SK-N-SH (cell line): ENCODE data around the gene GASK1A. TPM values are rescaled to one million over a fixed set of nuclear protein-coding genes. Genes with fewer than 3 reads are reported as not detected.

Experiments used
- CTCF ChIA-PET: fragments of 300-600, 350-600 bp; formaldehyde crosslinking; extraction: SDS; loops from one replicate; lab custom pipeline; 2021; lab: Yijun Ruan, JAX
- POLR2A ChIA-PET: fragments of 350-600 bp; sonication (Branson Sonifier 250); formaldehyde crosslinking; extraction: SDS; loops from one replicate; lab custom pipeline; 2020; ENCODE audit warnings: antibody characterized with exemption, inconsistent platforms; lab: Yijun Ruan, JAX
- DNase-seq: peaks from one replicate; pipeline ENCODE4 v3.0.0; 2012
- H2AFZ ChIP-seq: fragments of 200-600 bp; sonication (generic); 2 replicates; pipeline ENCODE4 v1.8.1; 2016; ENCODE audit warnings: antibody characterized with exemption, mild to moderate bottlenecking, low read depth
- H3F3A ChIP-seq: fragments of 200-600 bp; sonication (generic); replicated peaks from 2 replicates; pipeline ENCODE3; 2016; ENCODE audit warnings: antibody characterized with exemption, mild to moderate bottlenecking; ENCODE audit not compliant: insufficient read depth
- H3K27ac ChIP-seq, 2 experiments: fragments of 200-500 bp in 1 of 2; fragments of 200-600 bp in 1 of 2; sonication (Bioruptor generic) in 1 of 2; sonication (generic), shearing (Covaris generic) in 1 of 2; 2 replicates each; pipeline versions ENCODE4 v1.5.1 to v1.6.1; 2014 to 2016; ENCODE audit warnings: low read depth in 2 of 2, inconsistent platforms in 1 of 2, low read length in 1 of 2, mild to moderate bottlenecking in 1 of 2, mixed read lengths in 1 of 2
- H3K27me3 ChIP-seq: fragments of 200-600 bp; sonication (generic), shearing (Covaris generic); 2 replicates; pipeline ENCODE4 v1.6.1; 2016; ENCODE audit warnings: mixed run types; ENCODE audit not compliant: insufficient read depth
- H3K36me3 ChIP-seq, 2 experiments: fragments of 200-500 bp in 1 of 2; fragments of 200-600 bp in 1 of 2; sonication (Bioruptor generic) in 1 of 2; sonication (generic) in 1 of 2; replicated peaks in 1 of 2; 2 replicates each; pipeline versions ENCODE3 to v1.5.1; 2014 to 2016; ENCODE audit warnings: low read length in 1 of 2, mild to moderate bottlenecking in 1 of 2; ENCODE audit not compliant: insufficient read depth in 2 of 2, control insufficient read depth in 1 of 2
- H3K4me1 ChIP-seq, 2 experiments: fragments of 200-500 bp in 1 of 2; fragments of 200-600 bp in 1 of 2; sonication (Bioruptor generic) in 1 of 2; sonication (generic), shearing (Covaris generic) in 1 of 2; 2 replicates each; pipeline versions ENCODE4 v1.5.1 to v1.6.1; 2014 to 2016; ENCODE audit warnings: low read depth in 1 of 2, low read length in 1 of 2, mixed run types in 1 of 2; ENCODE audit not compliant: insufficient read depth in 2 of 2, control insufficient read depth in 1 of 2
- H3K4me2 ChIP-seq: fragments of 200-600 bp; sonication (generic), shearing (Covaris generic); 2 replicates; pipeline ENCODE4 v1.6.1; 2017; ENCODE audit warnings: mixed run types
- H3K4me3 ChIP-seq, 2 experiments: fragments of 200-500 bp in 1 of 2; fragments of 200-600 bp in 1 of 2; sonication (Bioruptor generic) in 1 of 2; sonication (generic), shearing (Covaris generic) in 1 of 2; 2 replicates each; pipeline versions ENCODE4 v1.5.1 to v1.8.1; 2014 to 2016; ENCODE audit warnings: low read depth in 2 of 2, inconsistent platforms in 1 of 2, low read length in 1 of 2, mild to moderate bottlenecking in 1 of 2, mixed read lengths in 1 of 2, moderate library complexity in 1 of 2
- H3K79me2 ChIP-seq: fragments of 200-600 bp; sonication (generic); 2 replicates; pipeline ENCODE4 v1.8.1; 2017; ENCODE audit warnings: mild to moderate bottlenecking; ENCODE audit not compliant: insufficient read depth
- H3K9ac ChIP-seq: fragments of 200-600 bp; sonication (generic); 2 replicates; pipeline ENCODE4 v1.6.1; 2017; ENCODE audit warnings: mixed run types
- H3K9me2 ChIP-seq: fragments of 200-600 bp; sonication (generic); 2 replicates; pipeline ENCODE4 v1.6.1; 2017; ENCODE audit warnings: mixed run types
- H3K9me3 ChIP-seq: fragments of 200-600 bp; sonication (generic); 2 replicates; pipeline ENCODE4 v1.6.1; 2017; ENCODE audit warnings: mixed run types, mild to moderate bottlenecking, moderate library complexity
- H4K20me1 ChIP-seq: fragments of 200-600 bp; sonication (generic); 2 replicates; pipeline ENCODE4 v1.6.1; 2017; ENCODE audit warnings: mild to moderate bottlenecking, mixed run types; ENCODE audit not compliant: insufficient read depth
- CHD2 ChIP-seq: fragments of 150-350 bp; IDR thresholded peaks from 2 replicates; pipeline ENCODE4 v1.6.1; 2018; ENCODE audit warnings: low read length; ENCODE audit not compliant: partially characterized antibody
- ELF1 ChIP-seq: IDR thresholded peaks from 2 replicates; pipeline ENCODE4 v1.4.0; 2012
- EP300 ChIP-seq, 2 experiments: IDR thresholded peaks; 2 replicates each; pipeline versions ENCODE4 v1.4.0 to v1.6.1; 2012; ENCODE audit warnings: borderline replicate concordance in 1 of 2, low read depth in 1 of 2, low read length in 1 of 2
- FOXJ3 ChIP-seq: sonication (generic); formaldehyde crosslinking; IDR thresholded peaks from 2 replicates; pipeline ENCODE4 v1.5.1; 2020; ENCODE audit warnings: mild to moderate bottlenecking, missing genetic modification reagents
- FOXM1 ChIP-seq: IDR thresholded peaks from 2 replicates; pipeline ENCODE4 v1.4.0; 2012; ENCODE audit warnings: low read depth, mild to moderate bottlenecking
- GABPA ChIP-seq: IDR thresholded peaks from 2 replicates; pipeline ENCODE4 v1.4.0; 2012; ENCODE audit warnings: low read depth, mild to moderate bottlenecking
- GATA2 ChIP-seq: sonication (generic); formaldehyde crosslinking; IDR thresholded peaks from 2 replicates; pipeline ENCODE4 v1.5.0; 2020; ENCODE audit warnings: mild to moderate bottlenecking, missing genetic modification reagents
- JUND ChIP-seq: IDR thresholded peaks from 2 replicates; pipeline ENCODE4 v1.4.0; 2012
- MEF2A ChIP-seq: IDR thresholded peaks from 2 replicates; pipeline ENCODE4 v1.4.0; 2012; ENCODE audit warnings: low read depth, borderline replicate concordance
- MXI1 ChIP-seq: IDR thresholded peaks from 2 replicates; pipeline ENCODE4 v1.6.1; 2012; ENCODE audit warnings: mild to moderate bottlenecking, low read depth, low read length, improper control_type of control experiment
- NFIC ChIP-seq: IDR thresholded peaks from 2 replicates; pipeline ENCODE4 v1.4.0; 2012; ENCODE audit warnings: borderline replicate concordance
- POLR2AphosphoS5 ChIP-seq: IDR thresholded peaks from 2 replicates; pipeline ENCODE4 v1.6.1; 2012; ENCODE audit warnings: low read depth, low read length
- TAF1 ChIP-seq: IDR thresholded peaks from 2 replicates; pipeline ENCODE4 v1.6.1; 2012; ENCODE audit warnings: low read depth, mild to moderate bottlenecking, low read length, moderate library complexity, borderline replicate concordance
- TEAD4 ChIP-seq: IDR thresholded peaks from 2 replicates; pipeline ENCODE4 v1.4.0; 2012; ENCODE audit warnings: mild to moderate bottlenecking, borderline replicate concordance; ENCODE audit not compliant: insufficient read depth
- WGBS: methylation state at CpG from one replicate; pipeline ENCODE4 v1.1.6; 2017; ENCODE audit warnings: low lambda C conversion rate; 5-methylcytosine and 5-hydroxymethylcytosine counted together
- polyA plus RNA-seq, 3 experiments: library from polyadenylated mRNA; depleted of rRNA; stranded (reverse); fragments of >200 nt; gene quantifications; 2 replicates each; pipeline ENCODE4 v1.2.3, GENCODE V29; 2012
- TF ChIP-seq, protein P1 (sequence below): IDR thresholded peaks from 2 replicates; pipeline ENCODE4 v1.4.0; 2012; ENCODE audit warnings: low read depth, borderline replicate concordance
- TF ChIP-seq, protein P2 (sequence below): IDR thresholded peaks from 2 replicates; pipeline ENCODE4; 2012
- TF ChIP-seq, protein P3 (sequence below): IDR thresholded peaks from 2 replicates; pipeline ENCODE4 v1.6.1; 2012; ENCODE audit warnings: mild to moderate bottlenecking, low read depth, low read length, moderate library complexity
- TF ChIP-seq, protein P4 (sequence below): fragments of 200-600 bp; sonication (generic); IDR thresholded peaks from 2 replicates; pipeline ENCODE4 v1.6.1; 2017; ENCODE audit warnings: antibody characterized with exemption, mild to moderate bottlenecking, moderate library complexity

GASK1A gene
- polyA plus RNA-seq, 1 of the 3 experiments (the other 2 are of a cell fraction) = not detected

DNA sequence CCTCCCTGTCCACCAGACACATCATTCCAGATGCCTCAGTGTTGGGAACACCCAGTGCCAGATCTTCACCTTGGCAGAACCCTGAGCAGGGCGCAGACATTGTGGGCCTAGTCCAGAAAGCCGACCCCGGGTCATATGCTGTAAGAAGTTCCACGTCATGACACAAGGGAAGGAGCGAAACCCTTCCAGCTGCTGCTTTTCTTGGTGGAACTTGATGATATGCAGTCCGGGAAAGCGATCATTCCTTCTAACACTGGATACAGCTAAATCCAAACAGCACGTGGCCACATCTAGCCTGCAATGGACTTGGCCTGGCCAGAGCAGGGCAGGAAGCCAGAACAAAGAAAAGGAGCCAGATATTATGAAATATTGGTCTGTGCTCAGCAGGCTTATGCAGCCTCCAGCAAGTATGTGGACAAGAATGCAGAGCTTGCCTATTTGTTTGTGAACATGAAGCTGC lies 22.0 kb downstream of the GASK1A start:
- TF ChIP-seq TEAD4 (no peak), TAF1 (no peak), GATA2 (no peak), POLR2AphosphoS5 (no peak), MEF2A (no peak), CHD2 (no peak), EP300 (IDR thresholded peaks at IDR 0.05; ENCODE audit: borderline replicate concordance in 1 of 2, low read depth in 1 of 2, low read length in 1 of 2) (no peak), NFIC (no peak), ELF1 (no peak), MXI1 (no peak), JUND (no peak), FOXJ3 (CRISPR knock-in tag) (no peak), GABPA (no peak), FOXM1 (no peak)
- TF ChIP-seq, protein P1, sequence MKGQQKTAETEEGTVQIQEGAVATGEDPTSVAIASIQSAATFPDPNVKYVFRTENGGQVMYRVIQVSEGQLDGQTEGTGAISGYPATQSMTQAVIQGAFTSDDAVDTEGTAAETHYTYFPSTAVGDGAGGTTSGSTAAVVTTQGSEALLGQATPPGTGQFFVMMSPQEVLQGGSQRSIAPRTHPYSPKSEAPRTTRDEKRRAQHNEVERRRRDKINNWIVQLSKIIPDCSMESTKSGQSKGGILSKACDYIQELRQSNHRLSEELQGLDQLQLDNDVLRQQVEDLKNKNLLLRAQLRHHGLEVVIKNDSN = no peak
- TF ChIP-seq, protein P2, sequence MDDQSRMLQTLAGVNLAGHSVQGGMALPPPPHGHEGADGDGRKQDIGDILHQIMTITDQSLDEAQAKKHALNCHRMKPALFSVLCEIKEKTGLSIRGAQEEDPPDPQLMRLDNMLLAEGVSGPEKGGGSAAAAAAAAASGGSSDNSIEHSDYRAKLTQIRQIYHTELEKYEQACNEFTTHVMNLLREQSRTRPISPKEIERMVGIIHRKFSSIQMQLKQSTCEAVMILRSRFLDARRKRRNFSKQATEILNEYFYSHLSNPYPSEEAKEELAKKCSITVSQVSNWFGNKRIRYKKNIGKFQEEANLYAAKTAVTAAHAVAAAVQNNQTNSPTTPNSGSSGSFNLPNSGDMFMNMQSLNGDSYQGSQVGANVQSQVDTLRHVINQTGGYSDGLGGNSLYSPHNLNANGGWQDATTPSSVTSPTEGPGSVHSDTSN = no peak
- TF ChIP-seq, protein P3, sequence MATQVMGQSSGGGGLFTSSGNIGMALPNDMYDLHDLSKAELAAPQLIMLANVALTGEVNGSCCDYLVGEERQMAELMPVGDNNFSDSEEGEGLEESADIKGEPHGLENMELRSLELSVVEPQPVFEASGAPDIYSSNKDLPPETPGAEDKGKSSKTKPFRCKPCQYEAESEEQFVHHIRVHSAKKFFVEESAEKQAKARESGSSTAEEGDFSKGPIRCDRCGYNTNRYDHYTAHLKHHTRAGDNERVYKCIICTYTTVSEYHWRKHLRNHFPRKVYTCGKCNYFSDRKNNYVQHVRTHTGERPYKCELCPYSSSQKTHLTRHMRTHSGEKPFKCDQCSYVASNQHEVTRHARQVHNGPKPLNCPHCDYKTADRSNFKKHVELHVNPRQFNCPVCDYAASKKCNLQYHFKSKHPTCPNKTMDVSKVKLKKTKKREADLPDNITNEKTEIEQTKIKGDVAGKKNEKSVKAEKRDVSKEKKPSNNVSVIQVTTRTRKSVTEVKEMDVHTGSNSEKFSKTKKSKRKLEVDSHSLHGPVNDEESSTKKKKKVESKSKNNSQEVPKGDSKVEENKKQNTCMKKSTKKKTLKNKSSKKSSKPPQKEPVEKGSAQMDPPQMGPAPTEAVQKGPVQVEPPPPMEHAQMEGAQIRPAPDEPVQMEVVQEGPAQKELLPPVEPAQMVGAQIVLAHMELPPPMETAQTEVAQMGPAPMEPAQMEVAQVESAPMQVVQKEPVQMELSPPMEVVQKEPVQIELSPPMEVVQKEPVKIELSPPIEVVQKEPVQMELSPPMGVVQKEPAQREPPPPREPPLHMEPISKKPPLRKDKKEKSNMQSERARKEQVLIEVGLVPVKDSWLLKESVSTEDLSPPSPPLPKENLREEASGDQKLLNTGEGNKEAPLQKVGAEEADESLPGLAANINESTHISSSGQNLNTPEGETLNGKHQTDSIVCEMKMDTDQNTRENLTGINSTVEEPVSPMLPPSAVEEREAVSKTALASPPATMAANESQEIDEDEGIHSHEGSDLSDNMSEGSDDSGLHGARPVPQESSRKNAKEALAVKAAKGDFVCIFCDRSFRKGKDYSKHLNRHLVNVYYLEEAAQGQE = no peak
- TF ChIP-seq, protein P4, sequence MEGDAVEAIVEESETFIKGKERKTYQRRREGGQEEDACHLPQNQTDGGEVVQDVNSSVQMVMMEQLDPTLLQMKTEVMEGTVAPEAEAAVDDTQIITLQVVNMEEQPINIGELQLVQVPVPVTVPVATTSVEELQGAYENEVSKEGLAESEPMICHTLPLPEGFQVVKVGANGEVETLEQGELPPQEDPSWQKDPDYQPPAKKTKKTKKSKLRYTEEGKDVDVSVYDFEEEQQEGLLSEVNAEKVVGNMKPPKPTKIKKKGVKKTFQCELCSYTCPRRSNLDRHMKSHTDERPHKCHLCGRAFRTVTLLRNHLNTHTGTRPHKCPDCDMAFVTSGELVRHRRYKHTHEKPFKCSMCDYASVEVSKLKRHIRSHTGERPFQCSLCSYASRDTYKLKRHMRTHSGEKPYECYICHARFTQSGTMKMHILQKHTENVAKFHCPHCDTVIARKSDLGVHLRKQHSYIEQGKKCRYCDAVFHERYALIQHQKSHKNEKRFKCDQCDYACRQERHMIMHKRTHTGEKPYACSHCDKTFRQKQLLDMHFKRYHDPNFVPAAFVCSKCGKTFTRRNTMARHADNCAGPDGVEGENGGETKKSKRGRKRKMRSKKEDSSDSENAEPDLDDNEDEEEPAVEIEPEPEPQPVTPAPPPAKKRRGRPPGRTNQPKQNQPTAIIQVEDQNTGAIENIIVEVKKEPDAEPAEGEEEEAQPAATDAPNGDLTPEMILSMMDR = no peak
- Histone ChIP-seq H3K9me3 (no peaks in the 10 kb centered on the region), H3K4me2 (no peak overlapping the region), H3K79me2 (no peaks in the 10 kb centered on the region), H3K27ac (no peak overlapping the region), H3K36me3 (no peaks in the 10 kb centered on the region), H3F3A (no peaks in the 10 kb centered on the region), H3K27me3 (no peaks in the 10 kb centered on the region), H4K20me1 (no peaks in the 10 kb centered on the region), H3K4me3 (no peak overlapping the region), H2AFZ (no peak overlapping the region), H3K9me2 (no peaks in the 10 kb centered on the region), H3K9ac (no peak overlapping the region), H3K4me1 (peaks cover 0 to 9% of the 10 kb centered on the region in 2 experiments; a peak in 1 of 4 replicates)
- POLR2A ChIA-PET = no interaction called here
- WGBS = 49% methylated on average over 7 of the region's 8 CpGs
- CTCF ChIA-PET = interaction anchor here (1.9 kb wide), 1 partner anchor 39 kb away, joined by 5 read pairs; no protein-coding TSS in a partner anchor
- DNase-seq = no peak
